GM19438 (cell line): ENCODE data around the gene GOLGA7B.

Source experiments
- ATAC-seq: cut with Tn5 transposase; IDR thresholded peaks from one replicate; pipeline ENCODE4 v1.9.1; 2021; ENCODE audit warnings: low read depth; ENCODE audit not compliant: unreplicated experiment

GOLGA7B gene

DNA sequence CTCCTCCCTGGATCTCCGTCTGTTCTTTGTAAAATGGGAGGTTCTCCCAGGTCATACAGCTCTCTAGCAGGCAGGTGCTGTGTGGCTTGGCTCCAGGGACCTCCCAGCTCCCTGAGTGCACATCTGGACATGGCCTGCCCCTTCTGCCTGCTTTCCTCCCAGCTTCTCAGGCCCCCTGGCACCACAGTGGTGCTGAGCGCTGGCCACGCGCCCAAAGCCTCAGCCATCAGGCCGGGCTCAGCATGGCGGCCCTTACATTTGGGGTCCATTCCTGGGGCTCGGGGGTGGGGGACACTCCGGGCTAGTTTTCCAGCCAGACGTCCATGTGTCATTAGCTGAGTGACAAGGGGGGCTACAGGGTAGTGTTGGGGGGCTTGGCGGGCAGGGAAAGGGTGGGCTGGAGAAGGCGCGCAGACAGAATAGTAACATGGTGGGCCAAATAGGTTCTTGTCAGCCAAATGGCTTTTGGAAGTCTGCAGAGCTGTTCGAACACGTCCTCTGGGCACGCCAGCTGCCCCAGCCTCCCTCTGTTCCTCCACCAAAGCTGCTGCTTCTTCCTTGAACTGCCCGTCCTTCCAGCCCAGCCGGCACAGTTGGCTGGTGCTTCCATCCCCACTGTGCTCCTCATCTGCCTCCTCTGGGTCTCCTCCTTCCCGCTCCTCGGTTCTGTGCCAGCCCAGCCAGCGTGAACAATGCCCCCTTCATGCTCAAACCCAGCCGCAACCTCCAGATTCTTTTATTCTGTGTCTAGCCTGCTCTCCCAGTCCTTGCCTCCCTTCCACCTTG, 65.9 kb downstream of the GOLGA7B start:
- ATAC-seq = no peak

DNA sequence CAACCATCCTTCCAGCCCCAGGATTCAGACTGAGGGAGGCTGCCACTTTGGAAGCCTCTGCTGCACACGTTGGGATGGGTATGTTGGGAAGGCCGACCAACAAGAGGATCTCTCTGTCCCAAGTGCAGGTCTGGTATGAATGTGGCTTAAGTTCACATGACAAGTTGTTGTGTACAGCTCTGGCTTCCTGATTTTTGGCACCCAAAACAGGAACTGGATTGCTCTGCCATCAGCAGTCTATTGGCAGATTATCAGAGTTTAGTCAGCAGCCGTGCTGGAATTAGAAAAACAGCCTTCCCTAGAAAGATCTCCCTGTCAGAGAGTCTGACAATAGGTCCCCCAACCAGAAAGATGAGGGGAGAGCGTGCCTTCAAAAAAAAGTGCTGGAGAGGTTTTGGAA, 66.9 kb downstream of the GOLGA7B start:
- no peak for ATAC-seq

GRCh38 chr10:97919012-97919411, 69.4 kb downstream of the GOLGA7B start:
- ATAC-seq = no peak

- ATAC-seq = no peak
Measured at GRCh38 chr10:97920865-97921264, 71.2 kb downstream of the GOLGA7B start.
